ENCODE data around the gene SEMA3A. TPM values are rescaled to one million over a fixed set of nuclear protein-coding genes. Genes with fewer than 3 reads are reported as not detected.

SEMA3A gene
- total RNA-seq, 1 donor from 2014 or later: 56.7 TPM

- DNase-seq (ENCODE audit: low read depth in 2 of 2): peak; percentile 82 to 85
Measured at GRCh38 chr7:83936056-83936708, 258.4 kb downstream of the SEMA3A start.

- no peak for DNase-seq (ENCODE audit: low read depth in 2 of 2)
Measured at GRCh38 chr7:83934118-83934734, 260.4 kb downstream of the SEMA3A start.

- DNase-seq (ENCODE audit: low read depth in 2 of 2): no peak
Measured at GRCh38 chr7:83931968-83932367, 262.6 kb downstream of the SEMA3A start.

GRCh38 chr7:83930262-83930661, 264.3 kb downstream of the SEMA3A start:
- no peak for DNase-seq (ENCODE audit: low read depth in 2 of 2)

GRCh38 chr7:83925860-83926259, 268.7 kb downstream of the SEMA3A start:
- DNase-seq (ENCODE audit: low read depth in 2 of 2): no peak

- DNase-seq (ENCODE audit: low read depth in 2 of 2): no peak
Measured at GRCh38 chr7:83921941-83922607, 272.5 kb downstream of the SEMA3A start.

- no peak for DNase-seq (ENCODE audit: low read depth in 2 of 2)
Measured at GRCh38 chr7:83921271-83921940, 273.2 kb downstream of the SEMA3A start.

- no peak for DNase-seq (ENCODE audit: low read depth in 2 of 2)
Measured at GRCh38 chr7:83918142-83918541, 276.4 kb downstream of the SEMA3A start.

GRCh38 chr7:83913174-83913573, 281.4 kb downstream of the SEMA3A start:
- no peak for DNase-seq (ENCODE audit: low read depth in 2 of 2)

GRCh38 chr7:83908526-83908925, 286.1 kb downstream of the SEMA3A start:
- no peak for DNase-seq (ENCODE audit: low read depth in 2 of 2)
